DMS79 (cell line): ENCODE measurements around the gene RASGRP1.
"Not testable (repeated sequence)": the region's sequence is repeated elsewhere in the genome, so short reads cannot be mapped to it uniquely, and the experiment has no call there.

ENCODE experiments used
- DNase-seq: peaks from one replicate; lab custom pipeline; 2025; lab: John Stamatoyannopoulos, UW

RASGRP1 gene

DNA sequence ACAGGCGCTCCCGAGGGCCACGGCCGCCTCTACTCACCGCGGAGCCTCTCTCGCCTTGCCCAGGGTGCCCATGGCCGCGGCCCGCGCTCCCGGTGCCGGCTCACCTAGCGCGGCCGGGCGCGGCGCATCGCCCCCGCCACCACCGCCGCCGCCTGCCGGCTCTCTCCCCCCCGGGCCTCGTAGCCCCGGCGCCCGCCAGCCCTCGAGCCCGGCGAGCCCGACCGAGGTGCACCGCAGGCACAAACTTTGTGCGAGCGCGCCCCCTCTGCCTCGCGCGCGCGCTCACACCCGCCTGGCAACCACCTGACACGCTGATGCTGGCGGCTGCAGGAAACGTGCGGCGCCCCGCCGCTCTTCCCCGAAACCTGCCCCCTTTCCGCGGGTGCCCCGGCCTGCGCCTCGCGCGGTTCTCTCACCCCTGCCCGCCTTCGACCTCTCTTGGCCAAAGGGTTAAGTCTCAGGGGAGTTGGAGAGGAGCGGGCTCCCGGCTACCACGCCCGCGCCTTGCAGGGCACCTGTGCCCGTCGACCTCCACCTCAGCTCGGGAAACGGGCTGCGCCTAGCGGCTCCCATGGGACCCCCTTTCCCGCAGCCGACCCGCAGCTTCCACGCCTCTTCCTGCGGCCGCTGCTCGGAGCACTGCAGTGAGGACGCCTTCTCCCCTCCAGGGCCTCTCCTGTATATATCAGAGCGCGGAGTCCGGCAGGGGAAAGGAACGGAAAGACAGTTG is at the start of gene RASGRP1:
RASGRP1 (minus strand) TSS at position 258 of the 730 bp plus-strand sequence; CDS start at position 72, 186 bp downstream.
- DNase-seq: no peak

GRCh38 chr15:38613085-38613484 is 48.5 kb upstream of the RASGRP1 start:
- no peak for DNase-seq

- no peak for DNase-seq
Measured at GRCh38 chr15:38612159-38612863, 47.7 kb upstream of the RASGRP1 start.

DNA sequence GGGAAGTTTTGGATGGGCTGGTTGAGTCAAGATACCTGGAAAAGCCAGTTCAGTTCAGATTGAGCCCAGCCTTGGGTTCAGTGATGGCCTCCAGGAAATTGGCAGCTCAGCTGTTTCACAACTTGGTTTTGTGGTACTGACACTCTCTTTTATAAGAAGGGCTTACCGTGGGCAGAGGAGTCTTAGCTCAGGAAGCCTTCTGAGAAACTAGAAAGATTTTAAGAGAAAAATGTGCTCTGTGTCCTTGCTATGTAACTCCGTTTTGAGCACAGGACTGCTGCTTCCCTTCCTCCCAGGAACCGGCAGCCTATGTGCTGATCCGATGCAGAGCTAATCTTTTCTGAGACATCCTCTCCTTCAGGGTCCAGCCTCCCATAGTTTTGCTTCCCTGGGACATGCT is 46.6 kb upstream of the RASGRP1 start:
- no peak for DNase-seq

- no peak for DNase-seq
Measured at GRCh38 chr15:38610748-38611147, 46.1 kb upstream of the RASGRP1 start.

- no peak for DNase-seq
Measured at GRCh38 chr15:38609097-38609738, 44.6 kb upstream of the RASGRP1 start.

DNA sequence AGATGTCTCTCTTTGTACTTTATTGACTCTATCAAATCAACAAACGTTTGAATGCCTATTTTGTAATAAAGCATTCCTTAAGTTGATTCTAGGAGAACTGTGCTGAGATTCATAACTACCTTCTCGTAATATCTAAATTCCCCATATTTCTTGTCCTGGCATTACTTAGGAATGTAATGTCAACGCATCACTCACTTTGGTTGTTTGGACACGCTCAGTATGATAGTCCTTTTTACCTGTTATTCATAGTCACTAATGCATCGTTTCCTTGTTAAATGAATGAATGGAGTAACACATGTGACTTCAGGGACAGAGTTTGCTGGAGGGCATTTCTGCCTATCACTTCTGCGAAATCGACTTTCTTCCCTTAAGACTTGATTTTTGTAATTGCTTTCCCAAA is 44.1 kb upstream of the RASGRP1 start:
- no peak for DNase-seq

- DNase-seq: no peak
Measured at GRCh38 chr15:38605744-38606143, 41.1 kb upstream of the RASGRP1 start.

- DNase-seq: no peak
Measured at GRCh38 chr15:38603672-38604071, 39.1 kb upstream of the RASGRP1 start.

DNA sequence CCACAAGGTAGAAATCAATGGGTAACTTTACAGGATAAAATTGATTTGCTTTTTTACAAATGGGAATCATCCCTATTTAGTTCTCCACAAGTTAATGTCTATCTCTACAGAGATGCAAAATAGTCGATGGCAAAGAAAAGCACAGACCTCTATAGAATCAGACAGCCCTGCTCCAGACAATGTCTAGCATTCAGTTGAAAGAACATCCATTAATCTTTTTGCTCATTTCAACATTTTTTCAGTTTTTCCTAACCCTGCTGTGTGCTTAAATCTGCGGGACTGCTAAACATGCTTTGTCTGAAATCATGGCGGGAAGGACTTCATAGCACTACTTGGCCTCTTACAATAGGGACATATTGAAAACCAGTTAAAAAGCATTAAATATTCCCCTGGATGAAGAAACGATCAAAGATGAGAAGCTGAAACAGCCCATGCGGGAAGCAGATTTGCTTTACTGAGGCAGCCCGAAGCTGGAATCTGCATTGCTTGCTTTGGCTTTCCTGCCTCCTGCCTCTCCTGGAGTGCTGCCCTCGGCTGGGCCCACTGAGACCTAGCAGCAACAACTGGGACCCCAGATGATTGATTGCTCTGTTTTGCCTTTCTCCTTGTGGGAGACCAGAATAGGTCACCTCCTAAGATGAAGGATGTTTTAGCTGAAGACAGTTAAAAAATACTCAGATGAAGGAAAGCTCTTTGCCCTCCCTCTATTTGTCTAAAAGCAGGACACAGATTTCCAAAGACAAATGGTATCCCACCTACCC is 38.5 kb upstream of the RASGRP1 start:
- no peak for DNase-seq

DNA sequence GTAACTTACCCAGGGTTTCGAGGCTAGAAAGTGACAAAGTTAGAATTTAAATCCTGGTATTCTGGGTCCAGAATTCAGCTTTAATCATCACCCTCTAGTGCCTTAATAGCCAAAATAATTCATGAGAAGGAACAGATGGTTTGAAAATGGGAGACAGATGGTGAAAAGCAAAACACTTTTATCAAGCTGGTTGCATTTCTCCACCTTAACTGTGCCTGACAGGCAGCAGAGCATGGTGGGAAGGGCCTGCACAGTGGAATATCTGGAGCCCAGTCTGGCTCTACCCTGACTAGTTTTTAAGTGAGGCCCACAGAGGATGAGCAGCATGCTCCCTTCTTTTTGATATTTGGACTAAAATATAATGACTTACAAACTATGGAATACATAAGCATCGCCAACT is 35.6 kb upstream of the RASGRP1 start:
- DNase-seq: no peak

GRCh38 chr15:38598749-38599148 is 34.1 kb upstream of the RASGRP1 start:
- DNase-seq: no peak

GRCh38 chr15:38597219-38597800 is 32.7 kb upstream of the RASGRP1 start:
- no peak for DNase-seq

GRCh38 chr15:38593524-38593923 is 28.9 kb upstream of the RASGRP1 start:
- DNase-seq: no peak

- no peak for DNase-seq
Measured at GRCh38 chr15:38589502-38589901, 24.9 kb upstream of the RASGRP1 start.

GRCh38 chr15:38588672-38589071 is 24.1 kb upstream of the RASGRP1 start:
- DNase-seq: no peak

GRCh38 chr15:38587214-38587613 is 22.6 kb upstream of the RASGRP1 start:
- DNase-seq: no peak

DNA sequence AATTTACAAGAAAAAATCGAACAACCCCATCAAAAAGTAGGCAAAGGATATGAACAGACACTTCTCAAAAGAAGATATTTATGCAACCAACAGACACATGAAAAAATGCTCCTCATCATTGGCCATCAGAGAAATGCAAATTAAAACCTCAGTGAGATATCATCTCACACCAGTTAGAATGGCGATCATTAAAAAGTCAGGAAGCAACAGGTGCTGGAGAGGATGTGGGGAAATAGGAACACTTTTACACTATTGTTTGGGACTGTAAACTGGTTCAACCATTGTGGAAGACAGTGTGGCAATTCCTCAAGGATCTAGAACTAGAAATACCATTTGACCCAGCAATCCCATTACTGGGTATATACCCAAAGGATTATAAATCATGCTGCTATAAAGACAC is 21.4 kb upstream of the RASGRP1 start:
- not testable (repeated sequence) for DNase-seq

GRCh38 chr15:38578626-38579025 is 14.0 kb upstream of the RASGRP1 start:
- no peak for DNase-seq

DNA sequence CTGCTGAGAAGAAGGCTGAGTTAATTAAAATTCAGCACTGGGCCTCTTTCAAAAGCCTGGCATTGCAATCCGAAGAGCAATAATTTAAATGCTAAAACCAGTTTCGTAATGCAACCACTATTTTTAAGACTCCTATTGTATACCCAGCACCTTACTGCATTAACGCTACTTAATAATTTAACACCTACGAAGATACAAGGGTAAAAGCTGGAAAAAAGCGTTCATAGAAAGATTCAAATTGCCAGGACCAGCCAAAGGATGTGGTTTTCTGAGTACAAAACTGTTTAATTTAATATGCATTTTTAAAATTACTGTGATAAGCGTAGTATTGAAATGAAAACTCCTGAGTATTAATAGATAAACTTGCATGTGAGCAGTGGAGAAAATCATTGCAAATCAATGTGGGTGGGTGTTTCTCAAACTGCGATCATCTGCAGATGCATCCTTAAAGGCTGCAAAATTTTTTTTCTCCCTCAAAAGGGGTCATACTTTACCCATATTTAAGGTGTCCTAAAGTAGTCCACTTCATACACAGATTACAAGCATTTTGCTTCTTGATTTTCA is 12.9 kb upstream of the RASGRP1 start:
- DNase-seq: no peak

- DNase-seq: no peak
Measured at GRCh38 chr15:38576837-38577236, 12.2 kb upstream of the RASGRP1 start.

DNA sequence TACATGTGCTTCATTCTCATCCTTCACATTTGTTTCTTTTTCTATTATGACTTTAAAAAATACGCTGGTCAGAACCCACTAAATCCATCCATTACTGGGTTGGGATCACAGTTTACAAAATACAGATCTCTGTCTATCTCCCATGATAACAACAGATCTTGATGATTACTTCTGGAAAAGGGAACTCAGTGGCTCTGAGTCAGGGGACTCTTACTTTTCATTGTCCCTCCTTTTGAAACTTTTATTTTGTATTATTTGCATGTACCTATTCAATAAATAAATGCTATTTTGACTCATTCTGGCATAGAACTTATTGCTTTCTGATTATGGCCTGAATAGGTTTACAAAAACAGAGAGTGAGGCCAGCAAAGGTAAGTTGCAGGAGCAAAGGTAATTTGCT is 11.6 kb upstream of the RASGRP1 start:
- no peak for DNase-seq
